SK-N-SH (cell line): ENCODE results near the gene CYP4F3. TPM values are rescaled to one million over a fixed set of nuclear protein-coding genes. Genes with fewer than 3 reads are reported as not detected.
"Not testable (repeated sequence)": the region's sequence is repeated elsewhere in the genome, so short reads cannot be mapped to it uniquely, and the experiment has no call there.

Experiments used
- CTCF ChIA-PET: fragments of 300-600, 350-600 bp; formaldehyde crosslinking; extraction: SDS; loops from one replicate; lab custom pipeline; 2021; lab: Yijun Ruan, JAX
- POLR2A ChIA-PET: fragments of 350-600 bp; sonication (Branson Sonifier 250); formaldehyde crosslinking; extraction: SDS; loops from one replicate; lab custom pipeline; 2020; ENCODE audit warnings: antibody characterized with exemption, inconsistent platforms; lab: Yijun Ruan, JAX
- DNase-seq: peaks from one replicate; pipeline ENCODE4 v3.0.0; 2012
- H2AFZ ChIP-seq: fragments of 200-600 bp; sonication (generic); 2 replicates; pipeline ENCODE4 v1.8.1; 2016; ENCODE audit warnings: antibody characterized with exemption, mild to moderate bottlenecking, low read depth
- H3F3A ChIP-seq: fragments of 200-600 bp; sonication (generic); replicated peaks from 2 replicates; pipeline ENCODE3; 2016; ENCODE audit warnings: antibody characterized with exemption, mild to moderate bottlenecking; ENCODE audit not compliant: insufficient read depth
- H3K27ac ChIP-seq, 2 experiments: fragments of 200-500 bp in 1 of 2; fragments of 200-600 bp in 1 of 2; sonication (Bioruptor generic) in 1 of 2; sonication (generic), shearing (Covaris generic) in 1 of 2; 2 replicates each; pipeline versions ENCODE4 v1.5.1 to v1.6.1; 2014 to 2016; ENCODE audit warnings: low read depth in 2 of 2, inconsistent platforms in 1 of 2, low read length in 1 of 2, mild to moderate bottlenecking in 1 of 2, mixed read lengths in 1 of 2
- H3K27me3 ChIP-seq: fragments of 200-600 bp; sonication (generic), shearing (Covaris generic); 2 replicates; pipeline ENCODE4 v1.6.1; 2016; ENCODE audit warnings: mixed run types; ENCODE audit not compliant: insufficient read depth
- H3K36me3 ChIP-seq, 2 experiments: fragments of 200-500 bp in 1 of 2; fragments of 200-600 bp in 1 of 2; sonication (Bioruptor generic) in 1 of 2; sonication (generic) in 1 of 2; replicated peaks in 1 of 2; 2 replicates each; pipeline versions ENCODE3 to v1.5.1; 2014 to 2016; ENCODE audit warnings: low read length in 1 of 2, mild to moderate bottlenecking in 1 of 2; ENCODE audit not compliant: insufficient read depth in 2 of 2, control insufficient read depth in 1 of 2
- H3K4me1 ChIP-seq, 2 experiments: fragments of 200-500 bp in 1 of 2; fragments of 200-600 bp in 1 of 2; sonication (Bioruptor generic) in 1 of 2; sonication (generic), shearing (Covaris generic) in 1 of 2; 2 replicates each; pipeline versions ENCODE4 v1.5.1 to v1.6.1; 2014 to 2016; ENCODE audit warnings: low read depth in 1 of 2, low read length in 1 of 2, mixed run types in 1 of 2; ENCODE audit not compliant: insufficient read depth in 2 of 2, control insufficient read depth in 1 of 2
- H3K4me2 ChIP-seq: fragments of 200-600 bp; sonication (generic), shearing (Covaris generic); 2 replicates; pipeline ENCODE4 v1.6.1; 2017; ENCODE audit warnings: mixed run types
- H3K4me3 ChIP-seq, 2 experiments: fragments of 200-500 bp in 1 of 2; fragments of 200-600 bp in 1 of 2; sonication (Bioruptor generic) in 1 of 2; sonication (generic), shearing (Covaris generic) in 1 of 2; 2 replicates each; pipeline versions ENCODE4 v1.5.1 to v1.8.1; 2014 to 2016; ENCODE audit warnings: low read depth in 2 of 2, inconsistent platforms in 1 of 2, low read length in 1 of 2, mild to moderate bottlenecking in 1 of 2, mixed read lengths in 1 of 2, moderate library complexity in 1 of 2
- H3K79me2 ChIP-seq: fragments of 200-600 bp; sonication (generic); 2 replicates; pipeline ENCODE4 v1.8.1; 2017; ENCODE audit warnings: mild to moderate bottlenecking; ENCODE audit not compliant: insufficient read depth
- H3K9ac ChIP-seq: fragments of 200-600 bp; sonication (generic); 2 replicates; pipeline ENCODE4 v1.6.1; 2017; ENCODE audit warnings: mixed run types
- H3K9me2 ChIP-seq: fragments of 200-600 bp; sonication (generic); 2 replicates; pipeline ENCODE4 v1.6.1; 2017; ENCODE audit warnings: mixed run types
- H3K9me3 ChIP-seq: fragments of 200-600 bp; sonication (generic); 2 replicates; pipeline ENCODE4 v1.6.1; 2017; ENCODE audit warnings: mixed run types, mild to moderate bottlenecking, moderate library complexity
- H4K20me1 ChIP-seq: fragments of 200-600 bp; sonication (generic); 2 replicates; pipeline ENCODE4 v1.6.1; 2017; ENCODE audit warnings: mild to moderate bottlenecking, mixed run types; ENCODE audit not compliant: insufficient read depth
- MEF2A ChIP-seq: IDR thresholded peaks from 2 replicates; pipeline ENCODE4 v1.4.0; 2012; ENCODE audit warnings: low read depth, borderline replicate concordance
- MXI1 ChIP-seq: IDR thresholded peaks from 2 replicates; pipeline ENCODE4 v1.6.1; 2012; ENCODE audit warnings: mild to moderate bottlenecking, low read depth, low read length, improper control_type of control experiment
- POLR2AphosphoS5 ChIP-seq: IDR thresholded peaks from 2 replicates; pipeline ENCODE4 v1.6.1; 2012; ENCODE audit warnings: low read depth, low read length
- SIN3A ChIP-seq: IDR thresholded peaks from 2 replicates; pipeline ENCODE4 v1.6.1; 2012; ENCODE audit warnings: low read depth, mild to moderate bottlenecking, low read length, moderate library complexity, borderline replicate concordance
- TAF1 ChIP-seq: IDR thresholded peaks from 2 replicates; pipeline ENCODE4 v1.6.1; 2012; ENCODE audit warnings: low read depth, mild to moderate bottlenecking, low read length, moderate library complexity, borderline replicate concordance
- TCF12 ChIP-seq: IDR thresholded peaks from 2 replicates; pipeline ENCODE4 v1.4.0; 2012
- YY1 ChIP-seq: IDR thresholded peaks from 2 replicates; pipeline ENCODE4 v1.4.0; 2012; ENCODE audit warnings: low read depth, mild to moderate bottlenecking
- WGBS: methylation state at CpG from one replicate; pipeline ENCODE4 v1.1.6; 2017; ENCODE audit warnings: low lambda C conversion rate; 5-methylcytosine and 5-hydroxymethylcytosine counted together
- polyA plus RNA-seq, 3 experiments: library from polyadenylated mRNA; depleted of rRNA; stranded (reverse); fragments of >200 nt; gene quantifications; 2 replicates each; pipeline ENCODE4 v1.2.3, GENCODE V29; 2012
- TF ChIP-seq, protein P1 (sequence below): fragments of 150-350 bp; IDR thresholded peaks from 2 replicates; pipeline ENCODE4 v1.6.1; 2016; ENCODE audit warnings: mild to moderate bottlenecking, low read depth, low read length
- TF ChIP-seq, protein P2 (sequence below): IDR thresholded peaks from 2 replicates; pipeline ENCODE4 v1.4.0; 2012; ENCODE audit warnings: low read depth

Gene CYP4F3
- polyA plus RNA-seq, 1 of the 3 experiments (the other 2 are of a cell fraction), result 0.08 TPM

GRCh38 chr19:15679089-15679488 is 38.4 kb downstream of the CYP4F3 start (continued):
- TF ChIP-seq, protein P1, sequence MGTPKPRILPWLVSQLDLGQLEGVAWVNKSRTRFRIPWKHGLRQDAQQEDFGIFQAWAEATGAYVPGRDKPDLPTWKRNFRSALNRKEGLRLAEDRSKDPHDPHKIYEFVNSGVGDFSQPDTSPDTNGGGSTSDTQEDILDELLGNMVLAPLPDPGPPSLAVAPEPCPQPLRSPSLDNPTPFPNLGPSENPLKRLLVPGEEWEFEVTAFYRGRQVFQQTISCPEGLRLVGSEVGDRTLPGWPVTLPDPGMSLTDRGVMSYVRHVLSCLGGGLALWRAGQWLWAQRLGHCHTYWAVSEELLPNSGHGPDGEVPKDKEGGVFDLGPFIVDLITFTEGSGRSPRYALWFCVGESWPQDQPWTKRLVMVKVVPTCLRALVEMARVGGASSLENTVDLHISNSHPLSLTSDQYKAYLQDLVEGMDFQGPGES, result no peak
- TF ChIP-seq, protein P2, sequence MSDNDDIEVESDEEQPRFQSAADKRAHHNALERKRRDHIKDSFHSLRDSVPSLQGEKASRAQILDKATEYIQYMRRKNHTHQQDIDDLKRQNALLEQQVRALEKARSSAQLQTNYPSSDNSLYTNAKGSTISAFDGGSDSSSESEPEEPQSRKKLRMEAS, result no peak
- TF ChIP-seq TCF12 (no peak), MEF2A (no peak), TAF1 (no peak)

DNA sequence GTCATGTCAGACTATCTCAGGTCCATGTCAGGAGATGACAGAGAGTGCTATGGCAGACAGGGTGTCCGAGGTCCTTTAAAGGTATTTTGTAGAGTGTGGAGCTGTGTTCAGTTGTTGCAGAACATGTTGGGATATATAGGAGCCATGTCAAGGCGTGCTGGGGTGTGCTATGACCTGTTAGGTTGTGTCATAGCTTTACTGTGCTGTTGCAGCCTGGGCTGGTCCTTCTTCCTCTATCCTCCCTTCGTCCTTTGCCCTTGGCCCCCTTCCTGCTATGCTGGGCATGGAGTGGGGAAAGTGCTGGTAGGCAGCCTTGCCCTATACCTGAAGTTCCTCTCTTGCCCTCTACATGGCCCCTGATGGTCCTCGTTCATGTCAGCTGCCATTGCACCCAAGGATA is 39.2 kb downstream of the CYP4F3 start:
- H4K20me1 ChIP-seq, POLR2A ChIA-PET, H3K9ac ChIP-seq, H3K27ac ChIP-seq, H2AFZ ChIP-seq, H3K9me3 ChIP-seq, H3K4me1 ChIP-seq, H3K4me2 ChIP-seq, H3K4me3 ChIP-seq, H3F3A ChIP-seq, H3K79me2 ChIP-seq, H3K9me2 ChIP-seq, DNase-seq, H3K36me3 ChIP-seq, CTCF ChIA-PET, H3K27me3 ChIP-seq: not testable (repeated sequence)
- WGBS, result 0% methylated on average over 2 of the region's 4 CpGs

DNA sequence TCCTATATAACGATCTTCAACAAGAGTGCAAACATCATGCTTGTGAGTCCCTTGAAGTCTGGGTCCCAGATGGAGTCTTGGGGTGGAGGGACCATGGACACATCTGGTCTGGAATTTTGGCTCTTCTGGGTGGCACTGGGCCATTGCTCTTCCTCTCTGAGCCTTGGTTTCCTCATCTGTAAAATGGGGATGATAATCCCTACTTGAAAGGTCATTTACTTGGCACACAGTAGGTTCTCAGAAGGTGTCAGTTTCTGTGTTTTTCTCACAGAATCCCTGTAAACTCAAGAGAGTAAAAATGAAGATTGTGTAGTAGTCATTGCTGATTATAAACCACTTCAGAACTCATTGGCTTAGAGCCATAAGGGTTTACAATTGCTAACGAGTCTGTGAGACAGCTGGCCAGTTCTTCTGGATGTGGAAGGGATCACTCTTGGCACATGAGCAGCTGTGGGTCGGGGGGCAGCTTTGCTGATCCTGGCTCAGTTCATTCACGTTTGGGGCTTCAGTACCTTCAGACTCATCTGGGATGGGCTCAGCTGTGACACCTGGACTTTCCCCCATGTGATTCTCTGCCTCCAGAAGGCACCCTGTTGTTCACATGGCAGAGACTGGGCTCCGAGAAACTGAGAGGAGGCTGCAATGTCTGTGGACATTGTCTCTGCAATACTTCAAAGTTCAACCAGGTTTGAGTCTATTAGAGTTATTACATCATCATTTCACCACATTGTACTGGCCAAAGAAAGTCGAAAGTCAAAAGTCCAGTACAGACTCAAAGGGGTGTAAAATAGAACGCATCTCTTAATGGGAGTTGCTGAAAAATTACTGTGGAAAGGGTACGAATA is 40.0 kb downstream of the CYP4F3 start:
- Histone ChIP-seq H3K79me2 (no peaks in the 10 kb centered on the region), H3K27ac (no peak overlapping the region), H3K27me3 (no peaks in the 10 kb centered on the region), H2AFZ (no peak overlapping the region), H4K20me1 (no peaks in the 10 kb centered on the region), H3K4me2 (no peak overlapping the region), H3K9ac (no peak overlapping the region), H3F3A (no peaks in the 10 kb centered on the region), H3K36me3 (no peaks in the 10 kb centered on the region), H3K4me3 (no peak overlapping the region), H3K9me3 (no peaks in the 10 kb centered on the region), H3K9me2 (no peaks in the 10 kb centered on the region), H3K4me1 (no peaks in the 10 kb centered on the region)
- CTCF ChIA-PET, result no interaction called here
- no peak for DNase-seq
- no peak for TF ChIP-seq MXI1
- TF ChIP-seq YY1, result no peak
- no peak for TF ChIP-seq POLR2AphosphoS5
- TF ChIP-seq SIN3A, result no peak
- POLR2A ChIA-PET, result no interaction called here
- 1% methylated on average over 7 of the region's 8 CpGs for WGBS
